Stimulated activated CD4-positive, alpha-beta T cell treated with anti-CD3 and anti-CD28 coated beads, Interleukin-2, amount 100 ng/mL, for 48 hours (primary cell): ENCODE results near the gene VAC14.

ENCODE experiments used
- DNase-seq, 2 donors: peaks; one replicate each; pipeline ENCODE4 v3.0.0-alpha.2; 2020

Gene VAC14

DNA sequence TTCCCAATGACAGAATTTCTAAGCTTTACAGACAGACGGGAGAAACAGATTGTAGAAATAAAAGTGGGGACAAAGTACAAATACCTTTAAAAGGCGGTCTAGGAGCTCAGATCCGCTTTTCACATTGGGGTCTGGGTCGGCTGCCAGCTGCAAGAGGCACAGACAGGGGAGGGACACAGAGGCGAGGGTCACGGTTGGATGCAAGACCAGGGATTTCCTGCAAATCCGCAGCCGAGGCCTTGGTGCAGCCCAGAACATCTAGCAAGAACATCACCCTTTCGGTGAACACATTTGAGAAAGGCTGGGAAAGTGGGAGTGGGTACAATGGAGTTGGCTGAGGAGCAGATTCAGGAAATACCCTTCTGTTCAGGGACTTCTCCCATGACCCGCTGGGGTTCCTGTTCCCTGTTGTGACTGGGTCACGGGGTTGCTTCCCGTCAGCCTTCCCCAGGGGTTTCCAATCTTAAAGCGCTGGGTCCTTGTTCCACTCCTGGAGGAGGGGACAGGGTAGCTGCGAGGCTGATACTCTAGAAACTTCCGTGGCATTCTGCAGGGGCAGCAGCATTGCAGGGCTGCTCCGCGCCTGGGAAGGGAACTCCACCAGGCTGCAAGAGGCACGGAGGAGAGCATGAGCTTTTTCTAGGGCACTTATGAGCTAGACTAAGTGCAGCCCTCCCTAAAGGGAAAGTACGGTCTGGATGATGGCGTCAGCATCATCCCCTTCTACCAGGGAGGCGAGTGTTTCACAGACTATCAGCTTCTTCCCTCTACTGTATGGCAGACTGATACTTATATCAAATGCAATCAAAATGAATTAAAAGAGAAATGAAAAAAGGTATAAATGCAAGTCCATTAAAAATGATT lies 16.0 kb downstream of the VAC14 start:
- no peak for DNase-seq

DNA sequence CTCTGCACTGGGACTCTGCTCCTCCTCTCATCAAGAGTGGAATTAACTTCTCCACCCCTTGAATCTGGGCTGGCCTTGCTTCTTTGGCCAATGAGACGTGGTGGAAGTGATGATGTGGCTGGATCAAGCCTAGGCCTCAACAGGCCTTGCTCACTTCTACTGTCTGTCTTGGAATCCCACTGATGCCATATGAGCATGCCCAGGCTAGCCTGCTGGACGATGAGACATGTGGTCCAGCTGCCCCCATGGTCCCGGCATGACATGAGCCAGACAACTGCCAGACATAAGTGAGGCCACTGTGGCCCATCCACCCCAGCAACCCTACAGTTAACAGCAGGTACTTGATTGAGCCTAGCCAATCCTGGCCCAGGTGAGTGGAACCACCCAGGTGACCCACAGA lies 18.7 kb downstream of the VAC14 start:
- no peak for DNase-seq

DNA sequence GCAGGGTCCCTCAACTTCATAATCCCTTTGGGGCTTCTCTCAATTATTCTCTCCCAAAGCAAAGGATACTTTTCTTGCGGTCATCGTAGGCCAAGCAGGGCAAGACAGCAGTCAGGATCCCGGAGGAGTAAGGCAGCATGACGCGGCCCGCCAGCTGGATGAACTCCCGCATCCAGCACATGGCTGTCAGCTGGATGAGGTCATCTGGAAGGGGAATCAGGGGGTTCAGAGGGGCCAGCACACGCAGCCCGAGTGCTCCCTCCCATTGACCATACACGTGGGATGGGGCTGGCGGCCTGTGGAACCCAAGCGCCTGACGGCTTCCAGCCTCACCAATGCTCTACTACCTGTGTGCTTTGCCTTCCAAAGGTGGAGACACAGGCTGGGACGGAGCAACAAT lies 19.2 kb downstream of the VAC14 start:
- no peak for DNase-seq

DNA sequence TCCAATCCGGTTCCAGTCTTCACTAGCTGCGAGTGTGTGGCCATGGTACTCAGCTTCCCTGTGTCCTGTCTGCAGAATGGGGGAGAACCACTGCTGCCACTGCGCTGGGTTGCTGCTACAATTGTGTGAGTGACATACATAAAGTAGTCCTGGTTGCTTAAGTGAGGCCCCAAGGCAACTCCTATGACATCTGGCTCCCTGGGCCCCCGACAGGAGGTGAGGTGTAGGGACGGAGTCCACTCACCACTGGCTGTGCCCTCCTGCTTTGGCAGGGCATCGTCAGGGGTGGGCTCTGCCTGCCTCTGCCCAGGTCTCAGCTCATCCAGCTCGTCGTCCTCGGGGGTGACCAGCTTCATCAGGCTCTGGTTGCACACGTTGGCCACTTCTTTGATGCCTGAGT lies 20.4 kb downstream of the VAC14 start:
- no peak for DNase-seq

DNA sequence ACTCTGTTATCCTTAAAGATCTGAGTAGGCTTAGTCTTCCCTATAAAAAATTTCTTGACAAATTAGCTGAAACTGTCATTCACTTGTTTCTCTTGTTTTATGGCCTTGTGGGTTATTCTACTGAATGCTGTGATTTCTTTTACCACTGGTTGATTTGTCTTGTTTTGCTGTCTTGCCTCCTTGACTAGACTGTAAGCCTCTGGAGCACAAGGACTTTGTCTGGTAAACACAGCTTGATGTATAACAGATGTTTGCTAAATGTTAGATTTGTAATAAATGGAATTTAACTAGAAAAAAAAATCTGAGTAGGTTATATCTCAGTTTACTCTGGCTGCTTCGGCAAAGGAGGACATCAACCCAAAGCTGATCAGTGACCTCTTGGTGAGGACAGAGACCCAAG lies 21.6 kb downstream of the VAC14 start:
- no peak for DNase-seq

DNA sequence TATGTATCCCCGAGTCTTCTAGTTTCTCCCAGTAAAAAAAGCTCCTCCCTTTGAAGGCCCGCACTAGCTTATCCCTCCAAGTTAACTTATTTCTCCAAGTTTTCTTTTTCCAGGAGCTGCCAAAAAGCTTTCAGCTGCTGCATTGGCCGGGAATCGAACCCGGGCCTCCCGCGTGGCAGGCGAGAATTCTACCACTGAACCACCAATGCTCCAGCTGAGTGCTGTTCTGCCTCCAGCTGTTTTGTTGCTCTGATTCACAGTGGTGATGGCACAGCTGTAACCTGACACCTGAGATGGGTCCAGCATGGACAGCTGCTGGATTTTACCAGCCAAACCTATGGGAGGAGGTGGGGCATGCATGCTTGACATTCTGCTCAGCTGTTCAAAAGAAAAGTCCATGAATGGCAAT lies 22.1 kb downstream of the VAC14 start:
- DNase-seq = no peak

DNA sequence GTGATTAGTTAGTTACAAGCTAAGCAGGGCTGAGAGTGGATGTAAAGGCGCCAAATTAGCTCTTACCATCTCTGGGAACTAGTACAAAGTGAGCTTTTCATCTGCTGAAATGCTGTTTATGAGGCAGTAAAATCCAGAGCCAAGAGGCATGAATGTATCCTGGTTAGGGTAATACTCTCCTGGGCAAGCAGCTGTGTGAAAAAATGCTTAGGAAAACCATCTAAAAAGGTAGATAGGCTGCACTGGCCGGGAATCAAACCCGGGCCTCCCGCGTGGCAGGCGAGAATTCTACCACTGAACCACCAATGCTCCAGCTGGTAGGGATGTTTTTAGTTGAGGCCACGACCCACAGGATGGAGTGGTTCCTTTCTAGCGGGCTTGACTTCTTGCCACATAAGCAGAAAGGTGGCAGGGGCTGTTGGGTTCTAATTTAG lies 23.0 kb downstream of the VAC14 start:
- DNase-seq = no peak

DNA sequence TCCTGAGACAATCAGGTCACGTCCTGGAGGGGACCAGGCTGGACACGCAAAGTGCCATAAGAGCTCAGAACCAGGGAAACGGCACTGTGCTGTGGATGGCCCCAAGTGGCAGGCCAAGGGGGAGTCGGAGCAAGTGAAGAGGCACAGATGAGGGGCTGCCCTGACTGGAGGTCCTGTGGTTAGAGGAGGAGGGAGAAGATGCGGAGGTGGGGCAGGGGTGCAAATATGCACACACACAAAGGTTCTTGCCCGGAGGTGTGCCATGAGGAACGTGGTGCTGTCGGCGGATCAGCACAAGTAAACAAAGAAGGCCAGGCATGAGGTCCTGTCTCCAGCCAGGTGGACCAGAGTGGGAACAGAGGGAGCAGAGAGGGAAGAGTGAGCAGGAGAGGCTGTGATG lies 23.5 kb downstream of the VAC14 start:
- no peak for DNase-seq

DNA sequence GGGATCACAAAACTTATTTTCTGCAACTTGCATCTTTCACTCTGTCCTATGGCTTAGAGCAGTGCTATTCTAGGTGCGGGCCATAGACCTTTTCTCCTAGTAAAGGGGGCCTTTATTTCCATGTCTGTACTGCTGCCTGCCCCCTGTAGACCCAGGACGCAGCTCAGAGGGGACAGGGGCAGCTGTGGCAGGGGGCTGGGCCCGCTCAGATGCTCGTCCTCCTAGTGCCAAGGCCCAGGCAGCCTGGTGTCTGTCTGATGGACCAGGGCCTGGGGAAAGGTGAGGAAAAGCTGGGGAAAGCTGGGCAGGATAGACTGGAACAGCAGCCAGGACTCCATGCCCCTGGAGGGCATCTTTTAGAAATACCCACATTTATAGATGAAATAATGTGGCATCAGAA lies 25.6 kb downstream of the VAC14 start:
- no peak for DNase-seq

DNA sequence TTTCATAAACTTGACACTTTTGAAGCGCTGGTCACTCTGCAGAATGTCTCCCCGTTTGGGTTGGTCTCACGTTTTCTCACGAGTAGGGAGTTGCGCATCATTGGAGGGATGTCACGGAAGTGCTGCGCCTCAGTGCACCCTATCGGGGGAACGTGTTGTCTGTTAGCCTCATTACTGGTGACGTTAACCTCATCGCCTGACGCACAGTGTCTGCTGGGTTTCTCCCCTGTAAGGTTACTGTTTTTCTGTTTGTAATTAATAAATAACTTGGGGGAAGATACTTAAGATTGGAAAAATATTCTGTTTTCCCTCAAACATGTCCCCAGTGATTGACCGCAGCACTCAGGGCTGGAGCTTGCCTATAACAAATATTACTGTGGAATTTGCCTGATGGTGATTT lies 26.7 kb downstream of the VAC14 start:
- DNase-seq = no peak

DNA sequence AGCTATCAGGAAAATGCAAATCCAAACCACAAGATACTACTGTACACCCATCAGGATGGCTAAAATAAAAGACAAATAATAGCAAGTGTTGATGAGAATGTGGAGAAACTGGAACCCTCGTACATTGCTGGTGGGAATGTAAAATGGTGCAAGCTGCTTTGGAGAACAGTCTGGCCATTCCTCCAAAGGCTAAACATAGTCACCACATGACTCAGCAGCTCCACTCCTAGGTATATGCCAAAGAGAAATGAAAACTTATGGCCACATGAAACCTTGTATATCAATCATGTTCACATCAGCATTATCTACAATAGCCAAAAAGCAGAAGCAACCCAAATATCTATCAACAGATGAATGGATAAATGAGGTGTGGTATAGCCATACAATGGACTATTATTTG lies 28.5 kb downstream of the VAC14 start:
- DNase-seq = no peak

DNA sequence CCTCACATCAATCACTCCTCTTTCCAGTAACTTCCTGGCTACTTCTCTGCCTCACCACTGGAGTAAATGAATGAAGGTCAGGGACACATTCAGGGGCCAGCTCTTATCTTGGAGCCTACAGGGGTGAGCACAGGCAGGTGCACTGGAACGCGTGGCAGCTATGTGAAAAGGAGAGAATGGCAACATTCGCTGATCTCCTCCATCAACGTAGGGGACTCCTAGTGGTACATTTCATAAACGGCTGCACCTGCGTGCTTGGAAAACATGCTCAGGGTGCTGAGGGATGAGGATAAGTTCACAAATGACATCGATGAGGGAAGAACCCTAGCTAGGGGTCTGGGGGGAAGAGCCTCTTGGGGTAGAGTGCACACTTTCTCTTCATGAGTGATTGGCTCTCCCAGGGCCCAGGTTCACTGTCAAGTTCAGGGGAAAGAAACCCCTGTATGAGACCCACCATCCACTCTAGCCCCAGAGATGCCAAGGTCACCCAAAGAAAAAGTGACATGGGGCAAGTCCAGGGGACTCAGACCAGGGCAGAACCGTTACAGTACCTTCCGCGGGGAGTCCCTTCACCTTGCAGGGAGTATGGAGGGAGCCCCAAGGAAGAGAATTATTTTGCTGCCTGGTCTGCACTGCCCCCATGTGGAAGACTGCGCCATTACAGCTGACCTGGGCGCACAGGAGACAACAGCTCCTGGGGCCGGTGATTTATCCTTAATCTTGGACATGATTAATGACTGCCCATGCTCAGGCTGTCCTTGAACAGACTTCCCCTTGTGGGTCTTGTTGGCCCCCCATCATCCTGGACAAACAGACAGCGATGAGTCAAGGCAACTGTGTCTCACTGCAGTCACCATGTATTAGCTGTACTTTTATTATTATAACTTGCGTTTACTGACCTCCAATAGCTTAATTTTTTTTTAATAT lies 30.1 kb downstream of the VAC14 start:
- DNase-seq = peak; percentile 60 to 68

DNA sequence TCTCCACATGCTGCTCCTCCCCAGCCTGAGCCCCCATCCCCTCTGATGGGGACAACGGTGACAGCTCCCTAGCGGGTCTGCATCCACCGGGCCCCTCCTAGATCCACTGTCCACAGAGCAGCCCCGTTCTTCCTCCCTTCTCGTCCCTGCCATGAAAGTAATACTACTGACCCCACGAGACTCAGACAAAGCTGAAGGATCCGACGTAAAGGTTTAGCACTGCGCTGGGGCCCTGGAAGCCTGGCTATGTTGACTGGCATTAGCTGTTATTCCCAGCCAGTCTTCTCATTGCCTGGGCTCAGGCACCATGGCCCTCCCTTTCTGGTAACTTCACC lies 30.7 kb downstream of the VAC14 start:
- no peak for DNase-seq

DNA sequence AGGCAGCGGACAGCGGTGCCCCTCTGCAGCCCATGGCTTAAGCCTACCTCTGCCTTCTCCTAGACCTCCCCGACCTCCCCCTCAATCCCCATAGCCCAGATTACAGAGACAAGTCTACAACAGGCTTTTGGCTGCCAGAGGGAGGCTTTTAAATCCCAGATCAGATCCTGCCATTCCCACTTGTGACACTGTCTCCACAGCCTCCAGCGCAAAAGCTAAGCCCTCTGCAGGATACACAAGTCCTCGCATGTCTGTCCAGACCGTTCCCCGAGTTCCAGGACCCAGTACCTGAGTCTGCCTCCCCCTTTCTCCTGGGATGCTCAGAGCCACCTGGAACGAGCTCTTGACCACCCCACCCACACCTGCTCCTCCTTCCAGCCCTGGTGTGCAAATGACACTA lies 31.2 kb downstream of the VAC14 start:
- DNase-seq = no peak

DNA sequence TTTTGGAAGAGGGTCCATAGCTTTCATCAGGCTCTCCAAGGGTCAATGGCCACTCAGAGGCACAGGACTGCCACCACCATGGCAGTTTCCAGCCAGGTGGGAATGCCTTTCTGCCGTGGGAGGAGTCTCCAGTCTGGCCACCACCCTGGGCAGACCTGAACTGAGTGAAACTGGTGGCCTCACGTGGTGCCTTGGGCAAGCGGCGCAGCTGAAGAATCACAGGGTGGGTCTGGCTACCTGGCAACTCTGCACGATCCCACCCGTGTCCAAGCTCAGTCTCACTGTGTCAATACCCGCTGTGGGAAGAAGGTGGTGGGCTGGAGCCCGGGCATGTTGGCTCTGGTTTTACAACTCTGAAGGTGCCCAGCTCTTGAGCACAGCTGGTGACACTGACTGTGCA lies 31.8 kb downstream of the VAC14 start:
- DNase-seq = no peak

DNA sequence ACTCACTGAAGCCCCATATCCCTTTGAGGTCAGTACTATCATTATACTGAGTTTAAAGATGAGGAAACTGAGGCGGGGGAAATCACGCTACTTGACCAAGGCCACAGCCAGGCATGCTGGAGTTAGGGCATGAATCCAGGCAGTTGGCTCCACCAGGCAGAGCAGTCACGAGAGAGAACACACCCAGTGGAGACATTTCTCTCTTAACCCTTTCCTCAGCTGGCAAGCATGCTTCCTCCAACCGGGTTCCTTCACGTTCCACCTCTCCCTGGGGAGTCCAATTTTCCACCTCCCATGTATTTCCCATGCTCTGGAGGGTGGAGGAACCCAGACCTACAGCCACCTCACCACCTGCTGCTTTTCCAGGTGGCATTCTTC lies 32.8 kb downstream of the VAC14 start:
- DNase-seq = no peak

DNA sequence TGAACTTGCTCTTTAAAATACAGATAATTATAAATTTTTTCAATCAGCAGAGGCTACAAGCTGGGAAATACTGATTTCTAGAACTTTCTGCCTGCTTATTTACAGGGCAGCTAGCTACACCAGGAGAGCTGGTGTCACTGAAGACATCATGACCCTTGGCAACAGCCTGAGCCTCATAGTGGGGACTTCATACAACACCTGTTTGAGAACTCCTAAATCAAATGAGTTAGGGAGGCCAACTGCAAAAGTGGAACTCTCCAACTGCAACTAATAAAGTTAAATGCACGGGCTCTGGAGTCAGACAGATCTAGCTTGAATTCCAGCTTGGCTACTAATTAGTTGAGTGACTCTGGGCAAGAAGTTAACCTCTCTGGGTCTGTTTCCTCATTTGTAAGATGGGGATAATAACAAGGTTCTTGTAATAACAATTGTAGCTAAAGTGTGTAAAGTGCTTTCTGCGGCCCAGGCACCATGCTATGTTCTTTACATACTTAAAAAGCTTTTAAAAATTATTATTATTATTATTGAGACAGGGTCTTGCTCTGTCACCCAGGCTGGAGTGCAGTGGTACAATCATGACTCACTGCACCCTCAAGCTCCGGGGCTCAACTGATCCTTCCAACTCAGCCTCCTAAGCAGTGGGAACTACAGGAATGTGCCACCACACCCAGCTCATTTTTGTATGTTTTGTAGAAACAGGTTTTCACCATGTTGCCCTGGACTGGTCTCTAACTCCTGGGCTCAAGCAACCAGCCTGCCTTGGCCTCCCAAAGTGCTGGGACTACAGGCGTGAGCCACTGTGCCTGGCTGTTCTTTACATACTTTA lies 33.4 kb downstream of the VAC14 start:
- no peak for DNase-seq

DNA sequence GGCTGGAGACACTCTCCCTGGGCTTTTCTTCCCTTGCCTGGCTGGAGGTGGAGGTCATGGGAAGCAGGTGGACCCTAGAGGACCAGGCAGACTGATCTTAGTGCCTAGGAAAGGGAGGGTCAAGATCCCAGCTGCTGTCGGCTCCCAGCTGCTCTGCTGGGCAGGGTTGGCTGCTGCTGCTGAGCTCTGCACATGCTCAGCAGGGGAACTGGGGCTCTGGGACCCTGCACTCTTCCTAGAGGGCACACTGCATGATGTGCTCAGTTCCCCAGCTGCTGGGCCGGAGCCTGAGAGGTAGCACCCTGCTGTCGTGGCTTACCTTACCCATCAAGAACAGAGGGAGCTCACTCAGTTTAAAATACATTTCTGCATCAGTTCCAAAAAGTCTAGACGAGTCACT lies 34.3 kb downstream of the VAC14 start:
- no peak for DNase-seq

DNA sequence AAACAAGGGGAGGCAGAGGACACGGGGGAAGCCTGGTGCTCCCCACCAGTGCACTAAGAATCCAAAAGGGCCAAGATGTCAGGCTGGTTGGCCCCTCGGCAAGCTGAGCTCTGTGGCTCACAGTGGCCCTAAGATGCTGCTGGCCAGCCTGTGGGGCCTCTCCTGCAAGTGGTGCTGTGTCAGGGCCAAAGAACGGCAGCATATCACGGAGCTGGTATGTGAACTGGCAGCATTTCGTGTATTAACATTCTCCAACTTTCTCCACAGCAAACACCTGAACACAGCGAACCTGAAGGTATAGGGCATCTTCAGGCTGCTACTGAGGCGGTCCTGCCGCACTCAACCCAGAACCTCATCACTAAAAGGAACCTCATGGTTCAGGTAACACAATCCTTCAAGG lies 34.8 kb downstream of the VAC14 start:
- DNase-seq = no peak

DNA sequence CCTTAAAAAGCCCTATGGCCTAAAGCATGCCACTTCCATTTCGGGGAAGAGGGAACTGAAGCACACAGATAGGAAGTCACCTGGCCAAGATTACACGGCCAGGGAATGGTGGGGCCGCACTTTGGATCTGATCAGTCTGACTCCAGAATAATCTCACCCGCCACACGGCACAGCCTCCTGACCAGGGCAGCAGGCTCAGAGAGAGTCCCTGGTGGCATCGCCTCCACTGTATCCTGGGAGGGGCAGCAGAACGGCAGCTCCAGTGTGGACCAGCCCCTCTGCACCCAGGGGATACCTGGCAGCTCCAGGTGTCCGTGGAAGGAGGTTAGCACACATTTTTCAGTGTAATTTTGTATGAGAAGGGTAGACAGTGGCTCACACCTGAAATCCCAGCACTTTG lies 35.5 kb downstream of the VAC14 start:
- no peak for DNase-seq

DNA sequence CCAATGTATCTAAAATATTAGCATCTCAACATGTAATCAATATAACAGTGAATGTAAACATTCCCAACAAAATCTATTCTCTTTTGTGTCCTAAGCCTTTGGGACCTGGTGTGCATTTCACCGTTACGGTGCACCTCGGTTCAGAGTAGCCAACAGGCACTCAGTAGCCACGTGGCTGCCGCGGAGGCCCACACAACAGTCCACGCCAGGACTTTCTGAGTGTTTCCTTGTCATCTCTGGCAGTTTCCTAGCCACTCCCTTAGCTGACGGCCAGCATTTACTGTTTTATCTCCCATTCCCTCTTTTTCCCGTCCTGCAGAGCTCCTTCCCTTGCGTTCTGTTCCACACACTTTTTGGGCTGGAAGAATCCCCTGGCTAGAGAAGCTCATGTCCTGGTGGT lies 36.3 kb downstream of the VAC14 start:
- DNase-seq = no peak

DNA sequence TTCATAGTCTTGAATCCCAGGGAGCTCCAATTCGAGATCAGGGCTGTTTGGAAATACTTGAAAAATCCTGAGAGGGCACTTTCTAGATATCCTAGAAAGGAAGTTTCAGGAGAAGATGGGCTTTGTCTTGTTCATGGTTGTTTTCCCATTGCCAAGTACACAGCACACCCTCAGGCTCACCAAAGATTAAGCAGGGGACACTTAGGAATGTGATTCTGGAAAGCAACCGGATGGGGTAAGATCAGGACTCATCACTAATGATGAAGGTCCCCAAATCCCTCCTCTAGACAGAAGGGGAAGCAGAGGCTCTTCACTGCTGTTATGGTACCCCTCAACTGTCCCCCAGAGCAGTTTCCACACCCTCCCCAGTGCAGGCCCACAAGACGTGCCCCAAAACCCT lies 40.7 kb downstream of the VAC14 start:
- DNase-seq = no peak

DNA sequence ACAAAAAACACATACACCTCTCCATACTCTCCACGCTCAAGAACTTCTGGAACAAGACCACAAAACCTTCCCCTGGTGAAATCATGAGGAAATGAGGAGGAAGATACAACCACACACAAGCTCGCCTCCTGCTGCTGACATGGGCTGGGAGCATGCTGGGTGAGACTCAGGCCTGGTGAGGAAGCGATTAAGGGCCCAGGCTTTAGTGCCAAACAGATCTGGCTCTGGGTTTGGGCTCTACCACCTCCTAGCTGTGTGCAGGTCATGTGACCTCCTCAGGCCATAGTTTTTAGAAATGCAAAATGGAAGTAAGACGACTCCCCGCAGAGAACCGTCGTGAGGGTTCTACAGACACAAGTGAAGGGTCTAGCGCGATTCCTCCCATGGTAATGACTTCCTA lies 41.3 kb downstream of the VAC14 start:
- DNase-seq = no peak
